ENCODE results near the gene WDFY1.
"Not testable (repeated sequence)": the region's sequence is repeated elsewhere in the genome, so short reads cannot be mapped to it uniquely, and the experiment has no call there.

Gene WDFY1

GRCh38 chr2:223954401-223954800 is 9.3 kb upstream of the WDFY1 start:
- no peak overlapping the region for H3K4me2 ChIP-seq (ENCODE audit: low read length)
- H3K27me3 ChIP-seq (ENCODE audit: control insufficient read depth, insufficient read depth, low read length), result no peaks in the 10 kb centered on the region
- no peaks in the 10 kb centered on the region for H3K9me3 ChIP-seq (replicated peaks; ENCODE audit: low read length)
- H3K4me1 ChIP-seq (ENCODE audit: control insufficient read depth, insufficient read depth, low read length), result peaks cover 22% of the 10 kb centered on the region
- H3K4me3 ChIP-seq (ENCODE audit: low read length), result no peak overlapping the region
- H3K36me3 ChIP-seq (ENCODE audit: insufficient read depth, low read length), result peaks cover under 1% of the 10 kb centered on the region
- H3K9ac ChIP-seq (ENCODE audit: low read depth, low read length), result no peak overlapping the region

DNA sequence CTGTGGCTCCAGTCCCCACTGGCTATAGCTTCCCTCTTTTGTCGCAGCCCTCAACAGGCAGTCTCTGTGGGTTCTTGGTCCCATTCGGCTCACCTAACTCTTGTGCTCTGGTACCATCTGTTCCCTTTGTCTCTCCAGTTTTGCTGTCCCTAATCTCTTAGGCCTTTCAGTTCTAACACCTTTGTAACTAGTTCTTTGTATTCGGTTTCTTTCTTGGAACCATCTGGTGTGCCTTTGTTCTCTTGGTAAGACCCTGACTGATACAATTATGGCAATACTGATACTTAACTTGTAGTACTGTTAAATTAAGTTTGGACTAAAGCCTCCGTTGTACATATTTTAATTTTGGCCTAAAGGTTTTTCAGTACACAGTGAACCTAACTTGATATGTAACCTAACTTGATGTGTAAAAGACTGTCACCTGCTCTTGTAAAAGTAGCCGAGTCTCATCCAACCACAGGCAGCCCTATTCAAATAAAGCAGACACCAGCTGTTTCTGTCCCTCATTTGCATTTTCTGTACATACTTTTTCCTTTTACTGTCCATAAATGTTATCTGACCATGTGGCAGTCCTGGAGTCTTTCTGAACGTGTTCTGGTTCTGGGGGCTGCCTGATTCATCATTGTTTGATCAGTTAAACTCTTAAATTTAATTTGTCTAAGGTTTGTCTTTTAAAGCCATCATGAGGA is 7.3 kb upstream of the WDFY1 start:
- Histone ChIP-seq H3K36me3 (ENCODE audit: insufficient read depth, low read length) (no peaks in the 10 kb centered on the region), H3K4me2 (ENCODE audit: low read length) (no peak overlapping the region), H3K9me3 (replicated peaks; ENCODE audit: low read length) (no peaks in the 10 kb centered on the region), H3K4me3 (ENCODE audit: low read length) (no peak overlapping the region), H3K4me1 (ENCODE audit: control insufficient read depth, insufficient read depth, low read length) (peaks cover 12% of the 10 kb centered on the region), H3K27me3 (ENCODE audit: control insufficient read depth, insufficient read depth, low read length) (no peaks in the 10 kb centered on the region), H3K9ac (ENCODE audit: low read depth, low read length) (no peak overlapping the region)

DNA sequence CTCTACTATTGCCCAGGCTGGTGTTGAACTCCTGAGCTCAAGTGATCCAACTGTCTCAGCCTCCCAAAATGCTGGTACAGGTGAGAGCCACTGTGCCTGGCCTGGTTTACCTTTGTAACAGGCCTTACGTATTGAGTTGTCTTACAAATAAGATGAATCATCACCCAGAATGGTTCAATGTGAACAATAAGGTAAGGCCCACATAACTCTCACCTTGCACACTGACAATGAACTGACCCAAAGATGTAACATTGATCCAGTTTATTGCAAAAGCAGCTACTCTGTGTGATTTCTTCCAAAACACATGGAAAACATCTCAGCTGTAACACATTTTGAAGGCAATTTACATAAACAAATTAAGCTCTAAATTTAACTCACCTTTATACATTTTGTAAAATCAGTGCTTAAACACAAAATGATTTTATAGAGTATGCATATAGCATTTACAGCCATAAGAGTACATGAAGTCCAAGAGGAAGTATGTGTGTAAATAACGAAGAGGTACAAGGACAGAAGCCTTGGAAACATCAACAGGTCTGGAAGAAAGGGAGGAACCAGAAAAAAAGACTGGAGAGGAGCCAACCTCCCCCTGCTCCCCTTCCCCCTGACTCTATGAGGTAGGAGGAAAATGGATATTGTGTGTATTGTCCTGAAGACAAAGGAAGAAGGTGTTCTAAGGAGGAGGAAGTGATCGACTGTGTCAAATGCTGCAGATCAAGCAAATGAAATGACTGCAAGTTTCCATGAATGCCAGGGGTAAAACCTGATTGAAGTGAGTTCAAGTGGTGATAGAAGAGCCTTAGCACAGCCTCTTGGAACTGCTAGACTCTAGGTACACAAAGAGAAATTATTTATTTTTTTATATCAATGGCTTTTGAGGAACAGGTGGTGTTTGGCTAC is 5.6 kb upstream of the WDFY1 start:
- peaks cover 5% of the 10 kb centered on the region for H3K4me1 ChIP-seq (ENCODE audit: control insufficient read depth, insufficient read depth, low read length)
- no peaks in the 10 kb centered on the region for H3K9me3 ChIP-seq (replicated peaks; ENCODE audit: low read length)
- H3K27me3 ChIP-seq (ENCODE audit: control insufficient read depth, insufficient read depth, low read length), result no peaks in the 10 kb centered on the region
- H3K4me3 ChIP-seq (ENCODE audit: low read length), result no peak overlapping the region
- no peaks in the 10 kb centered on the region for H3K36me3 ChIP-seq (ENCODE audit: insufficient read depth, low read length)
- H3K9ac ChIP-seq (ENCODE audit: low read depth, low read length), result no peak overlapping the region
- no peak overlapping the region for H3K4me2 ChIP-seq (ENCODE audit: low read length)

GRCh38 chr2:223949241-223949840 is 4.2 kb upstream of the WDFY1 start:
- Histone ChIP-seq H3K4me2 (ENCODE audit: low read length) (no peak overlapping the region), H3K27me3 (ENCODE audit: control insufficient read depth, insufficient read depth, low read length) (no peaks in the 10 kb centered on the region), H3K36me3 (ENCODE audit: insufficient read depth, low read length) (no peaks in the 10 kb centered on the region), H3K9me3 (replicated peaks; ENCODE audit: low read length) (no peaks in the 10 kb centered on the region), H3K4me3 (ENCODE audit: low read length) (no peak overlapping the region), H3K9ac (ENCODE audit: low read depth, low read length) (no peak overlapping the region), H3K4me1 (ENCODE audit: control insufficient read depth, insufficient read depth, low read length) (peaks cover 5% of the 10 kb centered on the region)

DNA sequence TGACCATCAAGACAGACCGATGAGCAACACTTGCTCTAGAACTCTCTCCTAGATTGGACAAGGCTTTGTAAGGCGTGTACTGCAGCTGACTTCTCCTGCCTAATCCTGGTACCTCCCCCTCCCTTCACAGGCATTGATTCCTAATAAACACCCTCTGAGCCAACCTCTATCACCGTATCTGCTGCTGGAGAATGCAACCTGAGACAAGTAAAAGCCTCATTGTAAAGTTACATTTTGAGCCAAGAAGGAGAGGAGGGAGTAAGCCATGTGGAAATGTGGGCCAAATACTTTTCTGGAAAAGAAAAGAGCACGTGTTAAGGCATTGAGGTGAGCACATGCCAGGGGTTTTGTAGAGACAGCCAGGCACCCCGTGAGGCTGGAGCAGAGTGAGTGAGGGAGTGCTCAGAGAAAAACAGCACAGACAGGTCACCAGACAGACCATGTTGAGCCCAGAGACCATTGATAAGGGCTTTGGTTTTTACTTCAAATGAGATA is 2.6 kb upstream of the WDFY1 start:
- Histone ChIP-seq H3K27me3 (ENCODE audit: control insufficient read depth, insufficient read depth, low read length) (no peaks in the 10 kb centered on the region), H3K4me1 (ENCODE audit: control insufficient read depth, insufficient read depth, low read length) (peaks cover 6% of the 10 kb centered on the region), H3K36me3 (ENCODE audit: insufficient read depth, low read length) (no peaks in the 10 kb centered on the region), H3K9me3 (replicated peaks; ENCODE audit: low read length) (no peaks in the 10 kb centered on the region), H3K4me3 (ENCODE audit: low read length) (no peak overlapping the region), H3K4me2 (ENCODE audit: low read length) (no peak overlapping the region), H3K9ac (ENCODE audit: low read depth, low read length) (no peak overlapping the region)

- Histone ChIP-seq H3K27me3 (ENCODE audit: control insufficient read depth, insufficient read depth, low read length) (no peaks in the 10 kb centered on the region), H3K4me1 (ENCODE audit: control insufficient read depth, insufficient read depth, low read length) (peaks cover 15% of the 10 kb centered on the region), H3K9ac (ENCODE audit: low read depth, low read length) (no peak overlapping the region), H3K36me3 (ENCODE audit: insufficient read depth, low read length) (no peaks in the 10 kb centered on the region), H3K4me2 (ENCODE audit: low read length) (peak overlapping the region; percentile 76), H3K4me3 (ENCODE audit: low read length) (no peak overlapping the region), H3K9me3 (replicated peaks; ENCODE audit: low read length) (no peaks in the 10 kb centered on the region)
Measured at GRCh38 chr2:223945755-223946154, 620 bp upstream of the WDFY1 start.

GRCh38 chr2:223944166-223944702 is 901 bp downstream of the WDFY1 start:
- Histone ChIP-seq H3K4me3 (ENCODE audit: low read length) (peak overlapping the region; percentile 100), H3K36me3 (ENCODE audit: insufficient read depth, low read length) (no peaks in the 10 kb centered on the region), H3K4me1 (ENCODE audit: control insufficient read depth, insufficient read depth, low read length) (peaks cover 15% of the 10 kb centered on the region), H3K4me2 (ENCODE audit: low read length) (peak overlapping the region; percentile 89), H3K9me3 (replicated peaks; ENCODE audit: low read length) (no peaks in the 10 kb centered on the region), H3K9ac (ENCODE audit: low read depth, low read length) (peak overlapping the region; percentile 94), H3K27me3 (ENCODE audit: control insufficient read depth, insufficient read depth, low read length) (no peaks in the 10 kb centered on the region)

GRCh38 chr2:223943561-223944008 is 1.6 kb downstream of the WDFY1 start:
- H3K36me3 ChIP-seq (ENCODE audit: insufficient read depth, low read length), result no peaks in the 10 kb centered on the region
- no peaks in the 10 kb centered on the region for H3K9me3 ChIP-seq (replicated peaks; ENCODE audit: low read length)
- H3K9ac ChIP-seq (ENCODE audit: low read depth, low read length), result peak overlapping the region; percentile 94
- H3K4me2 ChIP-seq (ENCODE audit: low read length), result peak overlapping the region; percentile 89
- no peaks in the 10 kb centered on the region for H3K27me3 ChIP-seq (ENCODE audit: control insufficient read depth, insufficient read depth, low read length)
- H3K4me1 ChIP-seq (ENCODE audit: control insufficient read depth, insufficient read depth, low read length), result peaks cover 15% of the 10 kb centered on the region
- peak overlapping the region; percentile 100 for H3K4me3 ChIP-seq (ENCODE audit: low read length)

DNA sequence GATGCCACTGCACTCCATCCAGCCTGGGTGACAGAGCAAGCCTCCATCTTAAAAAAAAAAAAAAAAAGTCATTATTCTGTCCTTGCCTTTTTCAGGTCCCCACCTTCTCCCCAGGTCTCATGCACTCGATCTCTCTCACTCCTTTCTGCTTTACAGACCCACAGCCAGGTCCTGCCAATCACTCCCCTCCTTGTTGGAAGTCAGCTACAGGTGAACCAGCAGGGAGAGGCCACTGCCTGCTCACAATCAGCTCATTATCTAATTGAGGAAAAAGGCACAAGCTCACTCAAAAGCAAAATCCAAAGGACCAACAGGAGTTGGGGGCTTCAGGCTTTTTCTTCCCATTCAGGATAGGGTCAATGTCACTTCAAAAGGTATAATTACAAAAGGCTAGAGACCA is 2.0 kb downstream of the WDFY1 start:
- peak overlapping the region; percentile 100 for H3K4me3 ChIP-seq (ENCODE audit: low read length)

DNA sequence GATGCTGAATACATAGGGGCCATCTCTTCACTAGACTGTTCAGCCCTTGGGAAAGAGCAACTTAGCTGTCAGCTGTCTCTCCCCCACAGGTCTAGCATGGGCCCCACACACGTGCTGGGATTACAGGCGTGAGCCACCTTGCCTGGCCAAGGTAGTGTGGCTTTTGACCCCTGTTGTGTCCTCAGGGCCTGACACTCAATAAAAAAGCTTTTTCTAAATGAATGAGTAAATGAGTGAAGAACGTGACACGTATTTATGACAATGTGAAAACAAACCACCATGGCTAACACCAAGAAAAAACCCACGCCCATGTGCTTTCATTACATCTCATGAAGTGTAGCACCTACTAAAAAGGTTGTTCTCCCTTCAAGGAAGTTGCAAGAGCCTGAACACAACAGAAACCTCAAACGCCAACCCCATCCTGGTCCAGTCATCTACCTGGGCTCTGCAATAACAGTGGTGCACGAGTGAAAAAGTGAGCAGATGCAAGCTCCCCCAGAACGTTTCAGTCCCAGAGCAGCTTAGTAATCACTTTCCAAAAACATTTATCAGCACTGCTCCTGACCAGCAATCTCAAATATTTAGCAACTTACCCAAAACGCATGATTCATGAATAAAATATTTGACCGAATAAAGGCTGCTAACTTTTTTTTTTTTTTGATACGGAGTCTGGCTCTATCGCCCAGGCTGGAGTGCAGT is 3.4 kb downstream of the WDFY1 start:
- no peaks in the 10 kb centered on the region for H3K9me3 ChIP-seq (replicated peaks; ENCODE audit: low read length)
- H3K4me1 ChIP-seq (ENCODE audit: control insufficient read depth, insufficient read depth, low read length), result peaks cover 25% of the 10 kb centered on the region
- peak overlapping the region; percentile 73 for H3K4me2 ChIP-seq (ENCODE audit: low read length)
- H3K4me3 ChIP-seq (ENCODE audit: low read length), result peak overlapping the region; percentile 37
- H3K36me3 ChIP-seq (ENCODE audit: insufficient read depth, low read length), result no peaks in the 10 kb centered on the region
- no peak overlapping the region for H3K9ac ChIP-seq (ENCODE audit: low read depth, low read length)
- H3K27me3 ChIP-seq (ENCODE audit: control insufficient read depth, insufficient read depth, low read length), result no peaks in the 10 kb centered on the region

More for the DNA sequence above, 2.0 kb downstream of the WDFY1 start:
- Histone ChIP-seq H3K27me3 (ENCODE audit: control insufficient read depth, insufficient read depth, low read length) (no peaks in the 10 kb centered on the region), H3K36me3 (ENCODE audit: insufficient read depth, low read length) (no peaks in the 10 kb centered on the region), H3K9ac (ENCODE audit: low read depth, low read length) (peak overlapping the region; percentile 94), H3K9me3 (replicated peaks; ENCODE audit: low read length) (no peaks in the 10 kb centered on the region), H3K4me2 (ENCODE audit: low read length) (peak overlapping the region; percentile 89), H3K4me1 (ENCODE audit: control insufficient read depth, insufficient read depth, low read length) (peaks cover 15% of the 10 kb centered on the region)

- peaks cover 32% of the 10 kb centered on the region for H3K4me1 ChIP-seq (ENCODE audit: control insufficient read depth, insufficient read depth, low read length)
- not testable (repeated sequence) for H3K4me2 ChIP-seq (ENCODE audit: low read length); H3K27me3 ChIP-seq (ENCODE audit: control insufficient read depth, insufficient read depth, low read length)
Measured at GRCh38 chr2:223939438-223939837, 5.7 kb downstream of the WDFY1 start.

More at GRCh38 chr2:223939438-223939837, 5.7 kb downstream of the WDFY1 start:
- H3K9me3 ChIP-seq (replicated peaks; ENCODE audit: low read length); H3K9ac ChIP-seq (ENCODE audit: low read depth, low read length); H3K4me3 ChIP-seq (ENCODE audit: low read length); H3K36me3 ChIP-seq (ENCODE audit: insufficient read depth, low read length): not testable (repeated sequence)
